Esophagus muscularis mucosa (tissue), 4 donors: ENCODE measurements around the gene ZNF100. TPM values are rescaled to one million over a fixed set of nuclear protein-coding genes. Genes with fewer than 3 reads are reported as not detected.
"Not testable (repeated sequence)": the region's sequence is repeated elsewhere in the genome, so short reads cannot be mapped to it uniquely, and the experiment has no call there.

ENCODE experiments used
- DNase-seq: peaks from one replicate; pipeline ENCODE4 v3.0.0-alpha.2; 2017; ENCODE audit errors: extremely low spot score
- H3K27ac ChIP-seq, 4 donors: fragments of 200-600 bp; sonication (generic); replicated peaks in 1 of 4; 1 replicate in 3 of 4; 2 replicates in 1 of 4; pipeline ENCODE4 v1.5.1; 2016 to 2019; ENCODE audit warnings: mild to moderate bottlenecking in 1 of 4
- H3K27me3 ChIP-seq, 4 donors: fragments of 200-600 bp; sonication (generic); one replicate each; pipeline versions ENCODE4 v1.5.1 to v1.6.0; 2016 to 2019
- H3K36me3 ChIP-seq, 4 donors: fragments of 200-600 bp; sonication (generic); one replicate each; pipeline ENCODE4 v1.5.1; 2016 to 2019
- H3K4me1 ChIP-seq, 4 donors: fragments of 200-600 bp; sonication (generic); one replicate each; pipeline ENCODE4 v1.5.1; 2016 to 2019
- H3K4me3 ChIP-seq, 4 donors: fragments of 200-600 bp; sonication (generic); 1 replicate in 2 of 4; 2 replicates in 2 of 4; pipeline ENCODE4 v1.5.1; 2016 to 2019; ENCODE audit warnings: mild to moderate bottlenecking in 4 of 4, moderate library complexity in 1 of 4
- H3K9me3 ChIP-seq, 4 donors: fragments of 200-600 bp; sonication (generic); 1 replicate in 3 of 4; 2 replicates in 1 of 4; pipeline ENCODE4 v1.5.1; 2016 to 2019
- EP300 ChIP-seq: sonication (generic); formaldehyde crosslinking; IDR thresholded peaks from one replicate; pipeline ENCODE4 v1.6.1; 2017; ENCODE audit warnings: antibody characterized with exemption
- POLR2A ChIP-seq: fragments of 450-650 bp; IDR thresholded peaks from one replicate; pipeline ENCODE4 v1.6.1; 2017; ENCODE audit warnings: antibody characterized with exemption, moderate library complexity, mild to moderate bottlenecking, low read depth
- POLR2AphosphoS5 ChIP-seq, 2 donors: sonication (generic); formaldehyde crosslinking; IDR thresholded peaks; one replicate each; pipeline ENCODE4 v1.6.1; 2017; ENCODE audit warnings: antibody characterized with exemption in 2 of 2
- WGBS: methylation state at CpG from one replicate; pipeline ENCODE4 v1.1.5; 2018; 5-methylcytosine and 5-hydroxymethylcytosine counted together
- intact Hi-C: fragments of 100-400 bp; cut with DNase I; formaldehyde crosslinking; loops from one replicate; pipeline ENCODE4 v1.15.1; 2023
- total RNA-seq, 4 donors: library from RNA; depleted of rRNA; stranded (reverse); fragments of >200 nt; gene quantifications; one replicate each; pipeline versions ENCODE4 v1.1.0 to v1.2.1, GENCODE V29; 2016
- TF ChIP-seq, protein P1 (sequence below), 3 experiments: fragments of 200-600 bp in 2 of 3; fragments of 450-650 bp in 1 of 3; sonication (generic) in 2 of 3; IDR thresholded peaks; one replicate each; pipeline ENCODE4 v1.5.1; 2017 to 2019; ENCODE audit warnings: antibody characterized with exemption in 3 of 3, mild to moderate bottlenecking in 2 of 3, moderate library complexity in 1 of 3

The ZNF100 gene
- total RNA-seq, 4 donors from 2014 or later, result 2.8 to 5.8 (median 4.0) TPM

DNA sequence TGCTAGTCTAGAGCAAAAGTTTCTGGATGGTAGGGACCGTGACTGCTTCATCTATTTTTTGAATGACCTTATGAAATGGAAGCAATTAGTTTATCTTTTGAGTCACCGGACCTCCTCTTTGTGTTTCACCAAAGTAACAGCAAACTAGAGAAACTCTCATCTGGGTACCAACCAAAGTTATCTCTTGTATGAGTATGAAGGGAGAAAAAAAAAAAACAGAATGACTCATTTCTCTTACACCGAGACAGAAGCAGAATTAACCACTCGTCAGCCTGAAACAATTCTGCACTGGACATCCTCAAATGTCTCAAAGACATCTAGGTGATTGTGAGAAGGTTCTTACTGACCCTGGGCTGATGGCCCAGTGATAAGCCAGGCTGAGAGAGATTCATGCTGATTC is 18.3 kb downstream of the ZNF100 start:
- Histone ChIP-seq H3K9me3 (no peaks in the 10 kb centered on the region), H3K27ac (no peak overlapping the region), H3K36me3 (peaks cover 0 to 41% (median 25%) of the 10 kb centered on the region in 4 donors), H3K4me1 (peaks cover 23 to 44% (median 32%) of the 10 kb centered on the region in 4 donors), H3K27me3 (no peaks in the 10 kb centered on the region), H3K4me3 (no peak overlapping the region)
- WGBS, result 49% methylated on average over 4 of the region's 4 CpGs
- intact Hi-C loops, result no loop called here
- no peak for DNase-seq
- no peak for TF ChIP-seq EP300
- TF ChIP-seq, protein P1, sequence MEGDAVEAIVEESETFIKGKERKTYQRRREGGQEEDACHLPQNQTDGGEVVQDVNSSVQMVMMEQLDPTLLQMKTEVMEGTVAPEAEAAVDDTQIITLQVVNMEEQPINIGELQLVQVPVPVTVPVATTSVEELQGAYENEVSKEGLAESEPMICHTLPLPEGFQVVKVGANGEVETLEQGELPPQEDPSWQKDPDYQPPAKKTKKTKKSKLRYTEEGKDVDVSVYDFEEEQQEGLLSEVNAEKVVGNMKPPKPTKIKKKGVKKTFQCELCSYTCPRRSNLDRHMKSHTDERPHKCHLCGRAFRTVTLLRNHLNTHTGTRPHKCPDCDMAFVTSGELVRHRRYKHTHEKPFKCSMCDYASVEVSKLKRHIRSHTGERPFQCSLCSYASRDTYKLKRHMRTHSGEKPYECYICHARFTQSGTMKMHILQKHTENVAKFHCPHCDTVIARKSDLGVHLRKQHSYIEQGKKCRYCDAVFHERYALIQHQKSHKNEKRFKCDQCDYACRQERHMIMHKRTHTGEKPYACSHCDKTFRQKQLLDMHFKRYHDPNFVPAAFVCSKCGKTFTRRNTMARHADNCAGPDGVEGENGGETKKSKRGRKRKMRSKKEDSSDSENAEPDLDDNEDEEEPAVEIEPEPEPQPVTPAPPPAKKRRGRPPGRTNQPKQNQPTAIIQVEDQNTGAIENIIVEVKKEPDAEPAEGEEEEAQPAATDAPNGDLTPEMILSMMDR (IDR thresholded peaks at IDR 0.05), result no peak
- TF ChIP-seq POLR2AphosphoS5 (IDR thresholded peaks at IDR 0.05), result no peak
- TF ChIP-seq POLR2A, result no peak

DNA sequence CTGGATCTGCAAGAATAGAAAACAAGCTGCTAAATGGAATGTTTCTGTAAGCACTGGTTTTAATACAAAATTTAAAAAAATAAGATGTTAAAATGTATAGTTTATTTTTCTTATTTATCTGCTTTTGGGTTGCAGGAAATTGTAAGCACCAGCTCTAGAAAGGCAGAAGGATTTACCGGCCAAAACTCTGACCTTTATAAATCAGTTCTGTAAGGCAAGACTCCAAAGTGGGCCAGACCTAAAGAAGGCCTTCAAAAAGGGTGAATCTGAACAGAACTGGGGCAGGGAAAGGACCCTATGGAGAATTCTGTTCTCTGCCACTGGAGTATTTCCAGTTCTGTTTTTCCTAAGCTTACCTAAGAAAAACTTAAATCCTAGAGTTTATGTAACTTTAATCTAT is 19.3 kb downstream of the ZNF100 start:
- intact Hi-C loops, result no loop called here
- Histone ChIP-seq H3K36me3 (peaks cover 6 to 47% (median 28%) of the 10 kb centered on the region in 4 donors), H3K4me1 (peaks cover 23 to 44% (median 32%) of the 10 kb centered on the region in 4 donors), H3K27ac (no peak overlapping the region), H3K9me3 (no peaks in the 10 kb centered on the region), H3K27me3 (no peaks in the 10 kb centered on the region), H3K4me3 (no peak overlapping the region)
- DNase-seq, result no peak
- WGBS, result 33% methylated on average over 1 of the region's 1 CpG
- TF ChIP-seq EP300, result no peak
- no peak for TF ChIP-seq POLR2AphosphoS5 (IDR thresholded peaks at IDR 0.05)
- TF ChIP-seq POLR2A, result no peak

DNA sequence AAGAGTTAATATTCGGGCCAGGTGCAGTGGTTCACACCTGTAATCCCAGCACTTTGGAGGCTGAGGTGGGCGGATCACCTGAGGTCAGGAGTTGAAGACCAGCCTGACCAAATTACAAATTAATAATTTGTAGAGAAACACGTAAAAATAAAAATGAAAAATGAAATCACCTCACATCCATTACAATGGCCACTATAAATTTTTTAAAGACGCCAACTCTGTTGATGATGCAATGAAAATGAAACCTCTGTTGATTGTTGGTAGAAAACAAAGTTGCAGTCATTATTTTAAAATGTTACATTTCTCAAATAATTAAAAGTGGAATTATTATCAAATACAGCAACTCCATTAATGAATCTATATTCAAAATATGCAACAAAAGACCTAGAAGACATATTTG is 26.8 kb downstream of the ZNF100 start:
- TF ChIP-seq, protein P1 (IDR thresholded peaks at IDR 0.05), result no peak
- TF ChIP-seq POLR2AphosphoS5 (IDR thresholded peaks at IDR 0.05), result no peak
- TF ChIP-seq POLR2A, result no peak
- no peak for TF ChIP-seq EP300
- intact Hi-C loops, result no loop called here
- WGBS, result 97% methylated on average over 4 of the region's 4 CpGs
- Histone ChIP-seq H3K27ac (no peak overlapping the region), H3K4me1 (no peaks in the 10 kb centered on the region), H3K36me3 (peaks cover 24 to 72% (median 51%) of the 10 kb centered on the region in 4 donors), H3K27me3 (no peaks in the 10 kb centered on the region), H3K4me3 (no peak overlapping the region), H3K9me3 (peaks cover 0 to 5% (median 4%) of the 10 kb centered on the region in 4 donors)
- DNase-seq, result no peak

DNA sequence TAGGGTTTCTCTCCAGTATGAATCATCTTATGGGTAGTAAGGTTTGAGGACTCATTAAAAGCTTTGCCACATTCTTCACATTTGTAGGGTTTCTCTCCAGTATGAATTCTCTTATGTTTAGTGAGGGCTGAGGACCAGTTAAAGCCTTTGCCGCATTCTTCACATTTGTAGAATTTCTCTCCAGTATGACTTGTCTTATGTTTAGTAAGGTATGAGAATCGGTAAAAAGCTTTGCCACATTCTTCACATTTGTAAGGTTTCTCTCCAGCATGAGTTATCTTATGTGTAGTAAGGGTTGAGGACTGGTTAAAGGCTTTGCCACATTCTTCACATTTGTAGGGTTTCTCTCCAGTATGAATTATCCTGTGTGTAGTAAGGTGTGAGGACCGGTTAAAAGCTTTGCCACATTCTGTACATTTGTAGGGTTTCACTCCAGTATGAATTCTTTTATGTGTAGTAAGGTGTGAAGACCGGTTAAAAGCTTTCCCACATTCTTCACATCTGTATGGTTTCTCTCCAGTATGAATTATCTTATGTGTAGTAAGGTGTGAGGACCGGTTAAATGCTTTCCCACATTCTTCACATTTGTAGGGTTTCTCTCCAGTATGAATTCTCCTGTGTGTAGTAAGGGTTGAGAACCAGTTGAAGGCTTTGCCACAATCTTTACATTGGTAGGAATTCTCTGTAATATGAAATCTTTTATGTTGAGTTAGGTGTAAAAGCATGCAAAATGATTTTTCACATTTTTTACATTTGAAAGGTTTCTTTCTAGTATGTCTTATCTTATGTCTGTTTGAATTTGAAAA is 40.2 kb downstream of the ZNF100 start:
- DNase-seq, H3K4me3 ChIP-seq, H3K27me3 ChIP-seq, H3K4me1 ChIP-seq, intact Hi-C loops, H3K27ac ChIP-seq: not testable (repeated sequence)
- Histone ChIP-seq H3K36me3 (peaks cover 9 to 42% (median 27%) of the 10 kb centered on the region in 4 donors), H3K9me3 (peaks cover 0 to 27% (median 23%) of the 10 kb centered on the region in 4 donors)
- 96% methylated on average over 5 of the region's 5 CpGs for WGBS

DNA sequence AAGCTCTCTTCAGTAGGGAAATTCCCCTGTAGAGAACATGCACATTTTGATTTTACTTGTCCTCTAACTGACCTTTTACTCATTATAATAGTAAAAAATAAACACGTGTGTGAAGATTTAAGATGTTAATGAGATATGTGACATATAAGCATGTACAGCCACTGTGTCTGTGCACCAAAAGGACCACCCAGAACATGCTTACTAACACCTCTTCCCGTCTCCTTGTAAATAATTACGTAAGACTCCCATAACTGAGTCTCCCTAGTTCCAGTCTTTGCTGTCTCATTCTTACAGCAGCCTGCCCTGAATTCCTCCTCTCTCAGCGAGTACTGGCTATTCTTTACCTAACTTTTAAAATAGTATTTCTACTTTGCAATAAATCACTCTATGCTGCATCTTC is 53.6 kb downstream of the ZNF100 start:
- H3K36me3 ChIP-seq, result no peaks in the 10 kb centered on the region
- intact Hi-C loops, result no loop called here
- no peak overlapping the region for H3K27ac ChIP-seq
- no peaks in the 10 kb centered on the region for H3K4me1 ChIP-seq
- H3K9me3 ChIP-seq, result peaks cover 0 to 3% (median 0%) of the 10 kb centered on the region in 4 donors
- no peak for DNase-seq
- no peaks in the 10 kb centered on the region for H3K27me3 ChIP-seq
- H3K4me3 ChIP-seq, result no peak overlapping the region
- 83% methylated on average over 4 of the region's 4 CpGs for WGBS
- TF ChIP-seq, protein P1 (IDR thresholded peaks at IDR 0.05), result no peak
- TF ChIP-seq POLR2A, result no peak
- TF ChIP-seq POLR2AphosphoS5 (IDR thresholded peaks at IDR 0.05), result no peak
- no peak for TF ChIP-seq EP300
